CD4-positive, alpha-beta T cell treated with Interferon gamma for 1 hour (primary cell): ENCODE data around the gene WIPF1.

ENCODE experiments used
- DNase-seq: peaks from one replicate; pipeline ENCODE4 v3.0.0-alpha.2; 2020

Gene WIPF1, protein sequence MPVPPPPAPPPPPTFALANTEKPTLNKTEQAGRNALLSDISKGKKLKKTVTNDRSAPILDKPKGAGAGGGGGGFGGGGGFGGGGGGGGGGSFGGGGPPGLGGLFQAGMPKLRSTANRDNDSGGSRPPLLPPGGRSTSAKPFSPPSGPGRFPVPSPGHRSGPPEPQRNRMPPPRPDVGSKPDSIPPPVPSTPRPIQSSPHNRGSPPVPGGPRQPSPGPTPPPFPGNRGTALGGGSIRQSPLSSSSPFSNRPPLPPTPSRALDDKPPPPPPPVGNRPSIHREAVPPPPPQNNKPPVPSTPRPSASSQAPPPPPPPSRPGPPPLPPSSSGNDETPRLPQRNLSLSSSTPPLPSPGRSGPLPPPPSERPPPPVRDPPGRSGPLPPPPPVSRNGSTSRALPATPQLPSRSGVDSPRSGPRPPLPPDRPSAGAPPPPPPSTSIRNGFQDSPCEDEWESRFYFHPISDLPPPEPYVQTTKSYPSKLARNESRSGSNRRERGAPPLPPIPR

DNA sequence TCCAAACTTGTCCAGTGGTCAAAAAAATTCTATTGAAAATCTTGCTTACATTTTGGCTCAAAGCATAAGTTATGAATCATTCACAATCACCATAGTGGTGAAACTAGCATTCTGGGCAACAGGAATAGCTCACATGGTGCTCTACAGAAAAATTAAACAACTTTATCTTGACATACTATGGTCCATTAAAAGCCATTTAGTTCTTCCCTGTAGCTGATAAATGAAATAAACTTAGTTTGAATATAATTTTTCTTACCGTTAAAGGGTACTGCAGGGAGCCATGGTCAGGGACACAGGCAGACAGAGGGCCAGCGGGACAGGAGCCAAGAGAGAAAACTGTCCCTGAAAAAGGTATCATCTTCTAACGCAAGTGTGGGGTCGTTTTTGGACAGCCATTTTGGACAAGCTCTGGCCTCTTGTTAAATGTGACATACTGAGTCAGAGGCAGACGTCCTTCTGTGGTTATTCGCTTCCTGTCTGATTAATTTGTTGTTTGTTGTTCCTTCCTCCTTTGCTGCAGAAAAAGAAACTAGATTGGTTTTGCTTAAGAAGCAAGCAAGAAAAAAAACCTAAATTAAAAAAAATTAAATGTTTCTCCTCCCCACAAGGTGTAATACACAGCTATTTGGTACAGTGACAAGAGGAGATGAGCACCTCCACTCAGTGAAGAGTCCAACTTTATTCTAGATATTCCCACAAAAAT, at the start of gene WIPF1:
TSS of gene WIPF1 (minus strand) at position 460 of the 703 bp plus-strand sequence. CDS start 12,231 bp downstream, outside the sequence.
- DNase-seq = peak; percentile 77

DNA sequence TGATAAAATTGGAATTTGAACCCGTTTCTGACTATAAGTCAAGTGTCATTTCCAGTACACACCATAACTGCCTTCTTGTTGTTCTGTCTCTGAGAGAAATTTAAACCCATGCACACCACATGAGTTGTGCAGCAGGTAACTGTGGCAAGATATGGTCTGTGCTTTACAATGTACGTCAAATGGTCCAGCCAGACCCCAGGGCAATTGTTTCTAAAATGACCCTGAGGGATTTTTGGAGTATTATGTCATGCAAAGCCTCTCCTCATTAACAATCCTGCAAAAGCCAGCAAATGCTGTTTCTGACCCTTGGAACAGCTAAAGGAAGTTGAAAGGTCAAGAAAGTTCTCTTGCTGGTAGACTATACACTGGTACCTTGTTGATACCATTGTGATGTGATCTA, 47.7 kb upstream of the WIPF1 start:
- no peak for DNase-seq

DNA sequence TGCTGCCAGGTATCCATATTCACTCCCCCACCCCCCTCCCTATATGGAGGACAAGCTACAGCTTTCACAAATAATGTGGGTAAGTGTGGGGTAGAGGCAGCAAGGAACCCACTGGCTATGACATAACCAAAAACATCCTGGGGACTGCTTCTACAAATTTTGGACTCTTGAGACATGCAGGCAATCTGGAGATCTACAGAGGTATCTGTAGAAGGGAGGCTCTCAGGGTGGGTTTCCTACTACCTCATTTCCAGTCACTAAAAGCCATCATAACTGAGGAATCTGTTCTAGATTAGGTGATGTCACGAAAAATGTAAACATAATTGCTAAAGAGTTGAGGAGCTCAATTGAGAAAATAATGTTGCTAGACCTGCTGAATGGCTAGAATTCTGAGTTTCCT, 46.8 kb upstream of the WIPF1 start:
- no peak for DNase-seq

DNA sequence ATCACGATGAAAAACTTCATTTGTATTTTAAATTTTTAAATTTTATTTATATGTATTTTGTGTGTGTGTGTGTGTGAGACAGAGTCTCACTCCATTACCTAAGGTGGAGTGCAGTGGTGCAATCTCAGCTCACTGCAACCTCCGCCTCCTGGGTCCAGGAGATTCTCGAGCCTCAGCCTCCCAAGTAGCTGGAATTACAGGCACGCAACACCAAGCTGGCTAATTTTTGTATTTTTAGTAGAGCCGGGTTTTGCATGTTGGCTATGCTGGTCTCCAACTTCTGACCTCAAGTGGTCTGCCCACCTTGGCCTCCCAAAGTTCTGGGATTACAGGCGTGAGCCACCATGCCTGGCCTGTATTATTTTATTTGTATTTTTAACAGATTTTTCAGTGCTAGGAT, 45.8 kb upstream of the WIPF1 start:
- DNase-seq = no peak

DNA sequence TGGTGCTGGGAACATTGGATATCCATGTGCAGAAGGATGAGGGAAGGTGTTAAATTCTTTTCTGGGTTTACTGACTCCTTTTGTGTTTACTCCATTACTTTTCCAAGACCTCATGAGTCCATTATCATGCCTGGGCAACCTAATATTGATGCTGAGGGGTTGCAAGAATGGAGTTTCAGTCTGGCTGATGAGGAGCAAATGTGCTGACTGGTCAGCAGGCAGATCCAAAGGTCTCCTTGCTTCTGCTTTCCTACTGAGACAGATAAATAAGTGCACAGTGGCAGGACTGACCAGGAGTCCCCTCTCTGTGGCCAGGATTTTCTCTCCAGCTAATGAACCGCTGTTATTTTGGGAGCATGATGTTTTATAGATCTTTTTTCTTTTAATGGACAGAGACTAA, 43.6 kb upstream of the WIPF1 start:
- DNase-seq = no peak

DNA sequence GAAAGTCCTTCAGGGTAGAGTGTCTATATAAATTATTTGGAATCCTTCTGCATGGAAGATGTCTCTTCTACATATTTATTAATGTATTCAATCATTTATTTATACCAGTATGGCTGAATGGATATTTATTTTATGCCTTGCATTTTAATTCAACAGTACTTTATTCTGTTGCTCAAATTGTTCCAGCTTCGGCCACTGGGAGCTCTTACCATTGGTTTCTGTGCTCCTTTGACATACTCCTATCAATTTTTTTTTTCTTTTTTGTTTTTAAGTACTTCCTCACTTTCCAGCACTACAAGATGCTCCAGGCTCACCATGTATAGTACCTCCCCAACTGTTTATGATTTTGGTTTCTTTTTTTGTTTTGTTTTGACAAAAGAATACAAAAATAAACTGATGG, 39.4 kb upstream of the WIPF1 start:
- no peak for DNase-seq

DNA sequence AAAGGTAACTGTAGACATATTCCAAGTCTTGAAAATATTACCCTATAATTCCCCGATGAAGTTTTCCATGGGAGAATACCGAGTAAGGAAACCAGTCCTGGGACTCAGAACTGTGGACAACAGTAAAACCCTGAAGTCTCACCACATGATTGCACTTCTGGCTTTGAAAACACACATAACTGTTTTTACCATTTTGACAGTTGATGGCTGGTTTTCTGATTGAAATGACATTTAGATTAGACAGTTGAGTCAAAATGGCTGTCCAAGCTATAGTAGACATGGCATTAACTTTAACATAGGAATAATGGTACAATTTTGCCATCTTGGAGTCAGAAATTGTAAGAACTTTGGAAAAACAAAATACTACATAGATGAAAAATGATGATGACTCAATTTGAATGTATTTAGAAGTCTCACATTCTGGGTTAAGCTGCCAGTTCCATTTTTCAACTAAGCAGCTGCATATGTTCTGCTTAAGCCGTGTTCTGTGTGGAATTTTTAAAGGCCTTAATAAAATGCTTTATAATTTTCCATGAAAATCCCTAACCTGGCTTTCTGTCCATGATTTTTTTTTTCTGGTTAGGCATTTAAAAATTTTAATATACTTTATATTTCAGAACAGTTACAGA, 38.3 kb upstream of the WIPF1 start:
- DNase-seq = no peak

DNA sequence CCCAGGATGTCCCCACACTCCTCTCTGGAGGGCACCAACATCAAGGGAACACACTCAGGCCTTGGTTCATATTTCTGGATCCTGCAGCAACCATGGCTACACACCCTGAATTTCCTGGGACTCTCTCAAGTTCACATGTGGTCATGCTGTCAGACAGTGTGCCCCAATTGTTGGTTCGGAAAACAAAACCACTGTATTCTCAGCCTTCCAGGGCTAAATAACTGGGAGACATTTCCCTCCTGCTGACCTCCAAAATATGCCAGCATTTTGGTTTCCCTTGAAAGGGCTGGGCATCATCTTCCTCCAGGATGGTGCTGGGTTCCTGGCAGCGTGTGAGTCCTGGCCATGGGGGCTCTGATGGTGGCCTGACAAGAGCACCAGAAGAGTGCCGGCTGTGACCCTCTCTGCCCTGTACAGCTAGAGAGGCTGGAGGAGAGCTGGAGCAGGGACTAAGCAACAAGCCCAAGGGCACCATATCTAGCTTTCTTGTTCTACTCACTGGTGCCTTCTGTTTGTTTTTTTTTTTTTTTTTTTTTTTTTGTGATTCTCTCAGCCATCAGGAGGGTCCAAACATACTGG, 37.5 kb upstream of the WIPF1 start:
- no peak for DNase-seq

DNA sequence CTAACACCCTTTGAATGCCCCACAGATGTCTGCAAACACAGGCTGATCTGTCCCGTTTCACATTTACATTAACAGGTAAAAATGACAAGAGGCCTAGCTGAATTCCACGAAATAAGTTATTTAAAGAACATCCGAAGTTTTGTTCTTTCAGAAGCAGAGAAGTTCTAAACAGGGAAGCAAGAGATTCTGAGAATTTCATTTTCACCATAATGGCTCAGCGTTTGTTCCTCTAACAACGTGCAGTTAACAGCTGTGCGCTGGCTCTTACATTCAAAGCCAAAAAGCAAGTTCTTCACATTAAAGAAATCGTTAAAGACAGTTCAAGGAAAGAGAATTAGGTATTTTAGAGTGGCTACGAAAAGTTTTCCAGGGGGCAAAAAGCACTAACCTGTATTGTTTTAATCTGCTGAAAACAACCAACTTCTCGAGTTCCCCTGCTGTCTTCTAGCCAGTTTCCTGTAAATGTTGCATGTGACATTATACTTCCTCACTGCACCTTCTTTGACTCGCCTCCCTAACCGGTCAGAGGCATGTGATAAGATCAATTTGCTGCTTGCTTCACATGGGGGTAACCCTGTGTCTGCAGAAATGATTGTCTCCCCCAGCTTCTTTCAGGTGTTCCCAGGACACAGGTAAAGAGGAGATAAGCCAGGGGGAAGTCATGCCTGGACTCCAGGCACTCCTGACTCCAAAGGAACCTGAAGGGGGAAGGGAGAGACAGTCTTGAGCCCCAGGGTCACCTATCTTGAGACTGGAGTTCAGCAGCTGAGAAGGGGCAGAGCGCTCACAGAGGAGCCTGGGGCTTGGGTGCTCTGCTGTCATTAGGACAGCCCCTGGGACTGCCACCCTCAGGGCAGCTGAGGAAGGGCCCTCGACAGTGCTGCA, 36.8 kb upstream of the WIPF1 start:
- DNase-seq = peak; percentile 54

DNA sequence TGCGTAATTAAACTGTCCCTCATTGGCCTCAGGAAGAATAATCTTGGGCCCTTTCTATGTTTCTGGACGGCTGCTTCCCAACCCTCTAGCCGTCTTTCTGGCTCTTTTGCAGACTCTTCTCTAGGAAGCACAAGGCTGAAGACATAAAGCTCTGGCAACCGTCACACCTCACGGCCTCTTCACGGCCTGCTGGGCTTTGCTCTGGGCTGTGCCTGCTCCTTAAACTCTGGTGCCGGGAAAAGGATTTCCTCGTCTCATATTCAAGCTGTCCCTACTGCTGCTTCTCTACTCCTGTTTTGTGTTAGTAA, 36.0 kb upstream of the WIPF1 start:
- DNase-seq = no peak

DNA sequence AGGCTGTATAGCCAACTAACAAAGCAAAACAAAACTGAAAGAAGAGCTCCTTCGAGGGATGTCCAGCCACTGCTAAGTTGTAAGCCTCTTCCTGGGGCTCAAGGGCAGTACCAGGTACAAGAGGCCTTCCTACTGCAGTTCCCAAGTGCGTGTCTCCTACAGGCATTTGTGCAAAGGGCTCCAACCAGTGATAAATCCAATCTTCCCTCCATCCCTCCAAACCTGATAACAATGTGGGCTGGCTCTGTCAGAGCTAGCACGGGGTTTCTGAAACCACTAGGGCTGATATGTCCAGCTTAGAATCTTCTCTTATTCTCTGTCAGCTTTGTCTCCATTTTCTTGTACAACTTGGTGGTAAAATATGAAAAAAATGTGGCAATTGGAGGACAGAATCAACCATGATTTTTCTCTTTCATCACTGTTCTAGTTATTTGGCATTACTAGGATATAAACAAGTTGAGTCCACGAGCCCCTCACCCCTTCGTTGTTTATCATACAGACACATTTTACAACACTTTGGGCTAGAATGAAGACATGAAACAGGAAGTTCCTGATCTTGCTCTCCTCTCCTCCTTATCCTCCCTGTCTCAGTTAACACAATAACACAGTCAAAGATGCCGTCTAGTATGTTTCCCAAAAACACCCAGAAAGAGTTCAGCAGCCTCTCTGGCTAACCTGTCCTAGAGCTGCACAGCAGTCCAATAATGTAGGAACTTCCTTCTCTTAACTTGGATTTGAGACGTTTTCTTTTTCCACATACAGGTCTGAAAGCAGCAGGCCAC, 35.4 kb upstream of the WIPF1 start:
- no peak for DNase-seq

DNA sequence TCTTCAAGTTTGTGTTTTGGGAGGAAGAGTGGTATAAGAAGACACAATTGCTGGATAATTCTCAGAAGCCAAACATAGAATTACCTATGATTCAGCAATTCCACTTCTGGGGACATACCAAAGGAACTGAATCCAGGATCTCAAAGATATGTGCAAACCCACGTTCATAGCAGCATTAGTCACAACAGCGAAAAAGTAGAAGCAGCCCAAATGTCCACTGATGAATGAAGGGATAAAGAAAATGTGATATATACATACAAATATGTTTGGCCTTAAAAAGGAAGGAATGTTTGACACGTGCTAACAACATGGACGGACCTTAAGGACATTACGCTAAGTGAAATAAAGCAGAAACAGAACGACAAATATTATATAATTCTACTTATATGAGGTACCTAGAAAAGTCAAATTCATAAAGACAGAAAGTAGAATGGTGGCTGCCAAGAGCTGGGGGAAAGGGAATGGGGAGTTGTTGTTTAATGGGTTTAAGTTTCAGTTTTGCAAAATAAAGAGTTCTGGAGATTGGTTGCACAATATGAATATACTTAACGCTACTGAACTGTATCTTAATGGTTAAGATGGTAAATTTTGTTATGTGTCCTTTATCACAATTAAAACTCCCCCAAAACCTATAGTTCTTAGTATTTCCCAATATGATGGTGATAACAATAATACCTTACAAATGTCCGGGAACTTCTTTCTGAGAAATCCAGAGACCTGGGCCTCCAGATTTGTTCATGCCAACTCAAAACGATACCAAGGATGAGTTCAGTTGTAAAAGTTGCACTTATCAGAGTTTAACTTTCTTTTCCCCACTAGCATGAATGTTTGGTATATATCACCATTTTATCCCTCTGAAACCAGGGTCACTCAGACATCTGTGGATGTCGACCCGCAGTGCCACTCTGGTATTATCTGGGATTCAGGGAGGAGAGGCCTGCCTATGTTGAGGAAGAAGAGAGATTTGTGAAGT, 33.7 kb upstream of the WIPF1 start:
- no peak for DNase-seq

DNA sequence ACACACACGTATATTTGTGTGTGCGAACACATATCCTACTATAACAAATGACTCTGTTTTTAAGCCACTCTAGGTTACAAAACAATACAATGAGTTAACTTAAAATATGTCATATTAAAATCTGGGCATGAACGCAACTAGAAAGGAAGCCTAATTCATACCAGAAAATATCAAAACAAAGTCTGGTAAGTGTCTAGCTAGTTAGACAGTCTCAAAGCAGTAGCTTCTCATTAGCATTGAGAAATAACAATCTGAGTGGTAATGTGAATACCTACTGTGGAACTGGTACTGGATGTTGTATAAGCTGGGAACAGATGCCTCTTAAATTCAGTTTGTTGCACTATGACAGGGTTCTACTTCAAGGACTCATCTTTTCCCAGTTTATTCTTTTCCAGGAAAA, 32.5 kb upstream of the WIPF1 start:
- no peak for DNase-seq

DNA sequence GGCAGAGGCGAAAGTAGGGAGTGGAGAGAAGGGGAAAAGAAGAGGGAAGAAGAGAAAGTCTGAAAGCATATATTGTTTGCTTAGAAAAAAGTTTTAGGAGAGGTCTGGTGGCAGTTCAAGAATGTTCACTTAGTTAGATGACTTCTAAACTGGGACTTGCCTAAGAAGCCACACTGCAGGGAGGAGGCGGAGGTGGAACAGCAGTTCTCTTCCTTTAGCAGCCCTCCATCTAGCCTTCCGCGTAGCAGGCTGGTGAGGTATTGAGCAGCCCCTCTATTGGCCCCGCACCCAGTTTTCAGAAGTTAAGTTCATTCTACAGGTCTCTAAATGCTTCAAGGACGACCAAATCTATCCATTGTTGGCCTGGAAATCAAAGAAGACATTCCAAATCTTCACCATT, 31.9 kb upstream of the WIPF1 start:
- no peak for DNase-seq

DNA sequence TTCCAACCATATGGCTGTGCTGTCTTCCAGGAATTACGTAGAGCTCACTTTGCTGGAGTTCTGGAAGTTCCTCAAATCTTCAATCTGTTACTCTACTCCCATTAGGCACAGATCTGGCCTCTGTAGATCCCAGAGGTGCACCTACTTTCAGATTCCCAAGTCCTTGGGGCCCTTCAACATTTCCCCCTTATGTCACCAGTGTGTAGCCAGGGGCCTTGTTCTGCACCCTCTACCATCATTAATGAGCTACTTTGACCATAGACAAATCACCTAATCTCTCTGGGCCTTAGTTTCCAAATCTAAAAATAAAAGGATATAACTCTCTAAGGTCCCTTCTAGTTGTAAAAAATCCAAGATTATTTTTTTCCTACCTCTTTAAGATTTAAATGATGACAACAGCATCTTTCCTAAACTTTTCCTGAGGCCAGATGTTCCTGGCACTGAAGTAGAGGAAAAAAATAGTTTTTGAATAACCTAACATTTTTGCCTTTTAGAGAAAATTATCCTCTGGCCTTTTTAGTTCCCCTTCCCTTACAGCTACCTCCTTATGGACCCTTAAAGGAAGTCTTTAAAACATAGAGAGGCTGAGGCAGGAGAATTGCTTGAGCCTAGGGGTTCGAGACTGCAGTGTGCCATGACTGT, 31.0 kb upstream of the WIPF1 start:
- no peak for DNase-seq

DNA sequence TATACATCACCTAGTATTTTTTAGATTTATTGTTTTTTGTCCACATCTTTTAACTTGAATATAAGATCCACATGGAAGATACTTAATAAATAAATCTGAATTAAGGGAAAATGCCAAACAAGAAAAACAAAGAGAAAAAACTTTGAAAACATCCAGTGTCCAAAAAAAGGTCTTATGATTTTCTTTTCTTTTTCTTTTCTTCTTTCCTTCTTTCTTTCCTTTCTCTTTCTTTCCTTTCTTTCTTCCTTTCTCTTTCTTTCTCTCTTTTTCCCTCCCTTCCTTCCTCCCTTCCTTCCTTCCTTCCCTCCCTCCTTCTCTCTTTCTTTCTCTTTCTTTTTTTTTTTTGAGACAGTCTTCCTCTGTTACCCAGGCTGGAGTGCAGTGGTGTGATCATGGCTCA, 29.6 kb upstream of the WIPF1 start:
- no peak for DNase-seq

DNA sequence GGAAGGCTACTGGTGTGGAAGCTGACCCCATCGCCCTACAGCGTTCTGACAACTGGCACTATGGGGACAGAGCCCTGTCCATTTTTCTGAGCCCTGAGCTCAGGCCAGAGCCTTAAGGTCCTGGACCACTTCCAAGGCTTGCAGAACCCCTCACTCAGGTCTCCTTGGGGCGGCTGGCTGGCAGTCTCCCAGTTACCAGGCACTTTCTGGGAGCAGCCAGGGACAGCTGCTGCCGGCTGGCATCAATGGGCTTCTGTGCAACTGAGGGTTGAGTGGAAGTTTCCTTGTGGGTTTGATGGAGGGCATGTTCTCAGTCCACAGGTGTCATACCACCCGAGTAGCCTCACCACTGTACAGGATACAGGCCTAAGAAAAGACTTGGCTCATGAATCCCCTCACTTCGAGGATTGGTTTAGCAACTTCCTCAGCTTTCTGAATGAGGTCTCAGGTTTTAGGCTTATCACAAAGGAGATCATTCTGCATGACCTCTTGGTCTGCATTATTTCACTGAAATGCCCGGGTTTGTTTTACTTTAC, 27.4 kb upstream of the WIPF1 start:
- no peak for DNase-seq

DNA sequence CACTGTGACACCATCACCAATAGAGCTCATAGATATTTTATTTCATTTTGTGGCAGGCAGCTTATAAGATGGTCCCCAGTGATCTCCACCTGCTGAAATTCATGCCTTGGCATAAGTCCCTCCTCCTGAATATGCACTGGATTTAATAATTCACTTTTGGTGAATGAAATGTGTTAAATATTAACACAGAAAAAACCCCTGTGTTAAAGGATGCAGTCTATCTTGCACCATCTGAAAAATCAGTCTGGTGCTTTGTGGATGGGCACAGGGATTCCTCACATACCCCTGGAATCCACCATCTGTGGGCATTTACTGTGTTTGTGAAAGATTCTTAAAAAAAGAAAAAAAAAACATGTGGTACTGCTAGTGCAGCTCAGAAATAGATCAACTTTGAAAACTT, 26.1 kb upstream of the WIPF1 start:
- no peak for DNase-seq

DNA sequence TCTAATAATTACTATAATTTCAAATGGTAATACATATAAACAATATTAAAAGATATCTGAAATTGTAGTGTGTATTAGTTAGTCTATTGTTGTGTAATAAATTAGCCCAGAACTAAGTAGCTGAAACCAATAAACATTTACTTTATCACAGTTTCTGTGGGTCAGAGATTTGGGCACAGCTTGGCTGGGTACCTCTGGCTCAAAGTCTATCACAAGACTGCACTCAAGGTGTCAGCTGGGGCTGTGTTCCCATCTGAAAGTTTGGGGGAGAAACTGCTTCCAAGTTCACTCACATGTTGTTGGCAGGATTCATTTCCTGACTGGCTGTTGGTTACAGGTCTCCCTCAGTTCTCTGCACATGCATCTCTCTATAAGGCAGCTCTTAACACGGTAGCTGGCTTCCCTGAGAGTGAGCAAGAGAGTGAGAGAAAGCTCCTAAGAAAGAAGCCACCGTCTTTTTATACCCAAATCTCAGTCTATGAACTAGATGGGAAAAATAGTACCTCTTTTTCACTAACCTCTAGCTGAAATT, 25.6 kb upstream of the WIPF1 start:
- no peak for DNase-seq
